Right atrium auricular region (tissue), 2 donors: ENCODE measurements around the gene SDHAF2. TPM values are rescaled to one million over a fixed set of nuclear protein-coding genes. Genes with fewer than 3 reads are reported as not detected.
"Not testable (repeated sequence)": the region's sequence is repeated elsewhere in the genome, so short reads cannot be mapped to it uniquely, and the experiment has no call there.

ENCODE experiments used
- DNase-seq: peaks from one replicate; pipeline ENCODE4 v3.0.0-alpha.2; 2019; ENCODE audit warnings: low spot score
- H3K27ac ChIP-seq, 2 donors: fragments of 200-600 bp; sonication (generic); 1 replicate in 1 of 2; 2 replicates in 1 of 2; pipeline ENCODE4 v1.5.1; 2016 to 2019
- H3K27me3 ChIP-seq, 2 donors: fragments of 200-600 bp; sonication (generic); one replicate each; pipeline versions ENCODE4 v1.5.1 to v1.6.0; 2017 to 2019
- H3K36me3 ChIP-seq: fragments of 200-600 bp; sonication (generic); one replicate; pipeline ENCODE4 v1.5.1; 2016
- H3K4me1 ChIP-seq, 2 donors: fragments of 200-600 bp; sonication (generic); one replicate each; pipeline versions ENCODE4 v1.5.1 to v1.6.0; 2017 to 2019
- H3K4me3 ChIP-seq, 2 donors: fragments of 200-600 bp; sonication (generic); 1 replicate in 1 of 2; 2 replicates in 1 of 2; pipeline ENCODE4 v1.5.1; 2017 to 2019; ENCODE audit warnings: mild to moderate bottlenecking in 1 of 2, moderate library complexity in 1 of 2
- H3K9me3 ChIP-seq, 2 donors: fragments of 200-600 bp; sonication (generic); one replicate each; pipeline ENCODE4 v1.5.1; 2019
- CTCF ChIP-seq, 2 donors: fragments of 200-600 bp; sonication (generic); IDR thresholded peaks; one replicate each; pipeline ENCODE4 v1.5.1; 2019; ENCODE audit warnings: antibody characterized with exemption in 2 of 2
- total RNA-seq, 2 donors: library from RNA; depleted of rRNA; stranded (reverse); fragments of >200 nt; gene quantifications; one replicate each; pipeline ENCODE4 v1.1.0, GENCODE V29; 2016

The SDHAF2 gene
- total RNA-seq, 2 donors from 2014 or later, result 44.1 to 50.7 TPM

- no peak for DNase-seq
These were observed 30.6 kb downstream of the SDHAF2 start for GRCh38 chr11:61460474-61460881.

GRCh38 chr11:61460986-61461385 is 31.1 kb downstream of the SDHAF2 start:
- no peaks in the 10 kb centered on the region for H3K36me3 ChIP-seq
- H3K9me3 ChIP-seq, result no peaks in the 10 kb centered on the region
- H3K27me3 ChIP-seq, result no peaks in the 10 kb centered on the region
- H3K4me1 ChIP-seq, result peaks cover 0 to 11% of the 10 kb centered on the region in 2 donors
- TF ChIP-seq CTCF (IDR thresholded peaks at IDR 0.05), result no peak
- no peak overlapping the region for H3K4me3 ChIP-seq
- no peak for DNase-seq
- H3K27ac ChIP-seq, result no peak overlapping the region

More at GRCh38 chr11:61460474-61460881, 30.6 kb downstream of the SDHAF2 start:
- Histone ChIP-seq H3K9me3 (no peaks in the 10 kb centered on the region), H3K4me3 (no peak overlapping the region), H3K27me3 (no peaks in the 10 kb centered on the region), H3K36me3 (no peaks in the 10 kb centered on the region), H3K27ac (no peak overlapping the region), H3K4me1 (peaks cover 0 to 11% of the 10 kb centered on the region in 2 donors)
- TF ChIP-seq CTCF (IDR thresholded peaks at IDR 0.05), result no peak

- H3K27ac ChIP-seq, result peak overlapping the region in 1 of 2 donors; percentile 10
- H3K36me3 ChIP-seq, H3K4me3 ChIP-seq, H3K9me3 ChIP-seq, H3K4me1 ChIP-seq, H3K27me3 ChIP-seq, DNase-seq: not testable (repeated sequence)
These were observed 37.7 kb downstream of the SDHAF2 start for GRCh38 chr11:61467602-61468001.

GRCh38 chr11:61468002-61468401 is 38.1 kb downstream of the SDHAF2 start:
- no peak overlapping the region for H3K4me3 ChIP-seq
- TF ChIP-seq CTCF (IDR thresholded peaks at IDR 0.05), result no peak
- no peaks in the 10 kb centered on the region for H3K27me3 ChIP-seq
- peak overlapping the region in 1 of 2 donors; percentile 10 for H3K27ac ChIP-seq
- H3K4me1 ChIP-seq, result peaks cover 0 to 12% of the 10 kb centered on the region in 2 donors
- no peaks in the 10 kb centered on the region for H3K9me3 ChIP-seq
- no peak for DNase-seq
- peaks cover 4% of the 10 kb centered on the region for H3K36me3 ChIP-seq

- H3K27me3 ChIP-seq, result no peaks in the 10 kb centered on the region
- TF ChIP-seq CTCF (IDR thresholded peaks at IDR 0.05), result no peak
- H3K27ac ChIP-seq, result peak overlapping the region; percentile 70 to 73
- peak; percentile 93 for DNase-seq
- peaks cover 0 to 15% of the 10 kb centered on the region in 2 donors for H3K4me1 ChIP-seq
- no peak overlapping the region for H3K4me3 ChIP-seq
- H3K9me3 ChIP-seq, result no peaks in the 10 kb centered on the region
- peaks cover 4% of the 10 kb centered on the region for H3K36me3 ChIP-seq
These were observed 42.4 kb downstream of the SDHAF2 start for GRCh38 chr11:61472282-61472681.

GRCh38 chr11:61472868-61473267 is 42.9 kb downstream of the SDHAF2 start:
- H3K36me3 ChIP-seq, result peaks cover 4% of the 10 kb centered on the region
- peaks cover 0 to 21% of the 10 kb centered on the region in 2 donors for H3K4me1 ChIP-seq
- no peak overlapping the region for H3K4me3 ChIP-seq
- H3K27ac ChIP-seq, result peak overlapping the region; percentile 70 to 73
- no peaks in the 10 kb centered on the region for H3K9me3 ChIP-seq
- DNase-seq, result peak; percentile 76
- no peaks in the 10 kb centered on the region for H3K27me3 ChIP-seq
- no peak for TF ChIP-seq CTCF (IDR thresholded peaks at IDR 0.05)
